GM21619 (cell line): ENCODE results near the gene OTUD4.

Experiments used
- ATAC-seq: cut with Tn5 transposase; IDR thresholded peaks from one replicate; pipeline ENCODE4 v1.9.1; 2021; ENCODE audit not compliant: unreplicated experiment

Gene OTUD4

DNA sequence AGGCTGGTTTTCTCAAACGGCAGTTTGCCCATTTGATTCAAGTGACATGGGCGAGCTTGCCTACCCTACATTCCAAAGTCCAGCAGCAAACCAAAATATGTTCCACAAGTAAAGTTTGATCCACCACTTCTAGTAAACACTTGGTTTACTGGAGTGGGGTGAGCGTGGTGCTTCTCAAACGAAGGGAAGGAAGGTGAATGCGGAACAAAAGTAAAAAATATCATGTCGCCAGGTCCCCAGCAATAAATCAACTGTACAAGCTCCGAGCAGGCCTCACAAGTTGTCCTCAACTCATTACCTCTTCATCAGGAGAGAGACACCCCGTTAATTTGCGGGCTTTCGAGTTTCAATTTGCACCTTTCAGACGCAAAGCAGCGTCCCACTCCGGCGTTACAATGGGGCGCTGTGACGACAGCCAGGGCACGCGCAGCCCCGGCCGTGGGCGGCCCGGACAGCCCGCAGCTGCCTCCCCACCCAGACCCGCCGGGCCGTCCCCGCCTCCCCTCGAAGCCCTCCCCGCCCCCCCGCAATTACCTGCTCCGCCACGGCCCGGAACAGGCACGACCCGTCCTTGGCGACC is 1.0 kb downstream of the OTUD4 start:
- ATAC-seq = peak; percentile 38

DNA sequence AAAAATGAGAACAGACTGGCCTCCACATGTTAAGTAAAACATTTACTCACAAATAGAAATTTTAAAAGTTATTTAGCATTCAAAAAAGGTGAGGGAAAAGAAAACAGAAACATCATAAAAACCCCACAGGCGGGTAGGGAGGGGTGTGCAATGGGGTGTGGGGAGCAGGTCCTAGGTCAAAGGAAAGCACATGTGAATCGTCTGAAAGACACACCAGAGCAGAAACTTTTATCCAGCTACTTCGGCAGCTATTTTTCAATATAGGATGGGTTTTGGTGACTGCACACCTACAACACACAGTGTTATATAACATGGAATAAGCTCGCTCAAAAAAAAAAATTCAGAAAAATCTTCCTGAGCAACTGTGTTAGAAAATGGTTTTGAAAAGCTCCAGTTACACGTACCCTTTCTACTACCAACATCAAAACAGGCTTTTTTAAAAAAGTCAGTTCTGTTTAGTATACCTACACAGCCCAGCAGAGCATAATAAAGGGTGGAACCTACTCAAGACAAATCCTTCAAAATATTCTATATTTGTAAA is 1.6 kb downstream of the OTUD4 start:
- ATAC-seq = no peak

DNA sequence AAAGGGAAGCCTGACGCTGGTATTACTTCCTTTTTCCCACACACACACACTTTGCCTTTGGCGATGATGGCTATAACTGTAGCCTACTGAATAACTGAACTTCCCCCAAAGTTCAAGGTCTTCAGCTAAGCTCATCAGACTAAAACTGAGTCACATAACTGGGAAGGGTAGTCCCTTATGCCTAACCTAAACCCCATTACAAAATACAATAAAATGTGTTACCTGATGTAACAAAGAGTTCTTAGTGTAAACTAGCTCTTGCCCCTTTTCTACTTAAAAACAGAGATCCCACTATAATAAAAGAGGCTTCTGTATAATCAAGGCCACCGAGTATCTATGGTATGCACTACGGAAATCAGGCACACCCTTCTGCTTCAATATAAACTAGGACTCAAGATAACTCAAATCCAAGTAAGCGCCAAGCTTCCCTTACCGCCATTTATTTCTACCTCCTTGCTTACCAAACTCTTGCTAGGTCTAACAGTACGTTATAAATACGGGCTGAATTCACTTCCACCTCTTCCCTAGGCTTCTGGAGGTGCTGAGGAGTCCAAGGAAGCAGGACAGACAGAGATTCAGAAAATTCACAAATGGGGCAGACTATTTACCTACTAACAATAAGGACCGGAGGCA is 2.4 kb downstream of the OTUD4 start:
- no peak for ATAC-seq

DNA sequence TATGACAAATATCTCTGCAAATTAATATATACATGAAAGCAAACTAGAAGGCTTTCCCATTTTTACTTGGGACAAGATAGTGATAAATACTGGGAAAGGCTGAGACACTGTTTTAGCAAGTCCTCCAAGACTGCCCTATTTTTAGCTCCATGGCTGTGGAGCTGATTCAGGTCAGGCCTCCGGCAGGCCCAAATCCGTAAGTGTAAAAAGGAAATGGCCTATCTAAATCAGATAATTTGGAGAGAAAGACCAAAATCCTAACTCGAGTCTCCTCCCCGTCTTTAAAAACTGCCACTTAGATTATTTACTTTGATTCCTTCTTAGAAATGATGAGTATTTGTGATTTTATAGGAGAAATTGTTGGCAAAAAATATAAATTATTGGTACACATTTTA is 2.9 kb downstream of the OTUD4 start:
- no peak for ATAC-seq

DNA sequence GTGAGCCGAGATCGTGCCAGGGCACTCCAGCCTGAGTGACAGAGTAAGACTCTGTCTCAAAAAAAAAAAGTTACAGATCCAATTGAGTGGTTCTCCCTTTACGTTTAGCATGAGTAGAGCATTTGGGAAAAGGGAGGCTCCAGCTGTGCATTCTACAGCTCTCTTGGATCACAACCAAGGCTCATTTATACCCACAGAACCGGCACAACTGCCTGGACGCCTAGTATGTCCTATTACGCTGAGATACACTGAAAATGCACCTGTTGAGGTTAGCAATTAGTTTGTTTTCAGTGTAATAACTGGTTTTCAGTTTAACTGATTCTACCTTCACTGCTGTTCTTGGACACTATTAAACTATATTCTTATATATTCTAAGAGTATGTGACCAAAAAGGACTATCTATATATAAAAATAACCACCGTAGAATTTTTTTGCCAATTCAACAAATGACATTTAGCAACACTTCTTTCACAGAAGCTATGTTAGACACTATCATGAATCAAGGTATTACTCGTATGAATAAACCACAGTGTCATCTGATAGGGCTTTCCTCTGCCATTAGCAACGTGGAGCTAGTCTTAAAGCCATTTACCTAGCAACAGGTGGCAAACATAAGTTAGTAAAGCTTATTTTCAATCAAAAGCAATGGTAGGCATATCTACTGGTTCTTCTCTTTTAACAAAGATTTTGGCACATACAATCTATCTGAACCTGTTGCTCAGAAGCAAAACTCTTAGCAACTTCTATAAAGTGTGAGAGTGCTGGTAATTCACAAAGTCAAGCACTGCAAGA is 3.6 kb downstream of the OTUD4 start:
- no peak for ATAC-seq

DNA sequence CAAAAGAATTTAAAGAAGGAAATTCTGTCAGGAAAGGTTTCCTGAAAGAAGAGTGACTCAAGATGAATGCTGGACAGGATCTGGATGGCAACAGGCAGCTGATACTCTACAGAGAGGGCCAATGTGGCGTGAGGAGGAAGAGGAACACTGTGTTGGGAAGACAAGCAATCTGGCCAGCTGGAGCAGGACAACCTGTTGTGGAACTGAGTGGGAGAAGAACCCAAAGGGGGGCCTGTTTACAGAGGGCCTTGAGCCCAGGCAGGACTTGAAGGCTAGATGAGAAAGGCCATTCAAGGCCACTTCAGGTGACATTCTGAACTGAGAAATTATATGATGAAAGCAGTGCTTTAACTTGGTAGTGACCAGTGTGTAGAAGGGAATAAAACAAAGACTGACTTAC is 8.5 kb downstream of the OTUD4 start:
- ATAC-seq = no peak

DNA sequence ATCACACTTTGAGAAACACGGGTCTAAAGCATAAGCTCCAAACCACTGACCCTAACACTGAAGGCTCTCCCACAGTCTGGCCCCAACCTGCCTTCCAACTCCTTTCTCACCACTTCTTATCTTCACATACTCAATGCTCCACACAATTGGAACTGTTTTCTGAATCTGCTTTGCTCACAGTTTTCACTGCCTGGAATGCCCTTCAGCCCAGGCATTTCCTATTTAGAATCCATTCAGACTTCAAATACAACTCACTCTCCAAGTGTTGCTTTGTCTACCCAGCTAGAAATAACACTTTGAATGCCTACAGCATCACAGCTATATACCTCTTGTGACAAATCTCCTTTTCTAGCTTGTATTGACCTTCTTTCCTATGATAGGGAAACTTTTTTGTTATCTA is 10.2 kb downstream of the OTUD4 start:
- ATAC-seq = no peak

DNA sequence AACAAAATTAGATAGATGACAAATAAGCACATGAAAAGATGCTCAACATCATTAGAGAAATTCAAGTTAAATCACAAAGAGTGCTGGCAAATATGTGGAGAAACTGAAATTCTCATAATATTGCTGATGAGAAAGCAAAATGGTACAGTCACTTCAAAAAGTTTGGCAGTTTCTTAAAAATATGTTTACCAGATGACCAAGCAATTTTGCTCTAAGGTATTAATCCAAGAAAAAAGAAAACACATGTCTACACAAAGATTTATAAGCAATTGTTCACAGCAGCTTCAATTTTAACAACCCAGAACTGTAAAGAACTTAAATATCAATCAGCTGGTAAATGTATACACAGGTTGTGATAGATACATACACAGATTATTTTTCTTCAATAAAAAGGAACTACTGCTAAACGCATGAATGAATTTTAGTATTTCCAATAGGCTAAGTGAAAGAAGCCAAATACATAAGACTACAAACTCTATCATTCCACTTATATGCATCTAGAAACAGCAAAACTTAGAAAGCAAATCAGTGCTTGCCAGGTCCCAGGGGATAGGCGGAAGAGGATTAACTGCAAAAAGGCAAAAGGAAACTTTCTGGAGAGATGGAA is 11.7 kb downstream of the OTUD4 start:
- ATAC-seq = no peak

DNA sequence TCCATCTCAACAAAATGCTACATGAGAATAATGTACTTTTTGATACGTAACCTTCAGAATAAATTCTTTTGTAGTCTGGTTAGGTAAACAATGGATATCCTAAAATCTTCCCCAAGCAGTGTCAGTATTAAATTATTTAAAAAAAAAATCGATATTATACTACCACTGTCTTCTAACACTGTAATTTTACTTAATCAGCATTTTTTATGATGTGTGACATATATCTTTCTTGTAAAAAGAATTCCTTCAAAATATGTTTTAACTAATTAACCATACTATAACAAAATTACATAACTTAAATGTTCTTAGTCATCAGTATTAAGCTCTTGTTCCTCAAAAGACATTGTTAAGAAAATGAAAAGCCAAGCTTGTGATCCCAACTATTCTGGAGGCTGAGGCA is 12.5 kb downstream of the OTUD4 start:
- ATAC-seq = no peak

DNA sequence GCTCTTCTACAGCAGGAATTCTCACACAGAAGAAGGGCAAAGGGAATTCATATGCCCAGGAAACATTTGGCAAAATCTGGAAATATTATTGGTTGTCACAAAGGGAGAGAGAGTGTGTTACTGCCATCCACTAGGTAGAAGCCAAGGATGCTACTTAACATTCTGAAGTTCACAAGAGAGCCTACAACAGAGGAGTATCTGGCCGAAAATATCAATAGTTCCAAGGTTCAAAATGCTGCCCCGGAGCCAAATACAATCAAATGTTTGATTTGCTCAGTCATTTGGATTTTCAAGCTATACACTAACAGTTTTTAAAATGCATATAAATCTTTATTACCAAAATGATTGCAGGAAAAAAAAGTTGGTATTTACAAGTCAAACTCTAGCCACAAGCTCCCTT is 18.8 kb downstream of the OTUD4 start:
- no peak for ATAC-seq

DNA sequence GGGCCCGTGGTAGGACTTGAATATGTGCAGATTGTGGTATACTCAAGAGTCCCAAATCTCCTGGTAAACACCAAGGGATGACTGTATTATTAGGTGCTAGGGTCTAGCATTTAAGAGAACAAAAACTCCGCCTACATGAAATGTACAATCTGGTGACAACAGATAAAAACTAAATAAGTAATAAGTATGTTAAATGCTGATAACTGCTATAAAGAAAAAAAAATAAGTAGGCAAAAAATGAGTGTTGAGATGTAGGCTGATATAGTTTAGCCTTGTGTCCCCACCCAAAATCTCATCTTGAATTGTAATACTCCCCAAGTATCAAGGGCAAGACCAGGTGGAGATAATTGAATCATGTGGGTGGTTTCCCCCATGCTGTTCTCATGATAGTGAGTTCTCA is 23.4 kb downstream of the OTUD4 start:
- no peak for ATAC-seq

DNA sequence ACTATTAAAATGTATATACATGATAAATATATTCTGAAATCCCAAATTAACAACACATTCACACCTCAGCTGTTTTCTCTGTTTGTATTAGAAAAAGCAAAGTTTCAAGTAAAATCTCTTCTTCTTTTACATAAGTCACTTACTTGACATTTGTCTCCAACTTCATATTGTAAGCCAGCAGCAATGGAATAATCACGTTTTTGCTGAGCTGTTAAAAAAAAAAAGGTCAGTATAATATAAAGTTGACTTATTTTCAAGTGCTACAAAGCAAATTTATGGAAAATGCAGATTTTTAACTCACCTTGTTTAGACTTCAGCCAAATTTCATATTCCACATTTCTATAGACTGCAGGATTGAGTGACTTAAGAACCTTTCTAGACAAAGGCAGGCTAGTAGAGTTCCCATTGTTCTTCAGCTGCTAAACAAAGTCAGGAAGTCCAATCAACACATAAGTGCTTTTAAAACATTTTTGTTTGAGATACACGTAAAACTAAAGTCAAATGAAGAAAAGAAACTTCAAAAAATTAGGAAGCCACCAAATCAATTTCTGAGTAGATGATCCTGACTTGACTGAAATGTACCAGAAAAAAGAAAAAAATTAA is 25.0 kb downstream of the OTUD4 start:
- ATAC-seq = no peak

DNA sequence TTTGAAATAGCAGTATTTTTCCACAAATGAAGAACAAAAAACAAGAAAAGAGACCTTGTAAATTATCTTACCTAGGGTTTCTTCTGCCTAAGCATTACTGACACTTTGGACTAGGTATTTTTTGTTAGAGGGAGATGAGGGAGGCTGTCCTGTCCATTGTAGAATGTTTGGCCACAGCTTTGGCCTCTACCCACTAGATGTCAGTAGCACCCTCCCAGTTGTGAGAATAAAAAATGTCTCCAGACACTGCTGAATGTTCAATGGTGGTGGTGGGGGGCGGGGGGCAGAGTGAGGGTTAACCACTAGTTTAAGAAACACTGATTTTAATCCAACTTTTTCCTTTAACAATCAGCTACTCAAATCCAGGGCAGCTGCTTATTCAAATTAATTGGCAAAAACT is 25.8 kb downstream of the OTUD4 start:
- peak; percentile 66 for ATAC-seq

DNA sequence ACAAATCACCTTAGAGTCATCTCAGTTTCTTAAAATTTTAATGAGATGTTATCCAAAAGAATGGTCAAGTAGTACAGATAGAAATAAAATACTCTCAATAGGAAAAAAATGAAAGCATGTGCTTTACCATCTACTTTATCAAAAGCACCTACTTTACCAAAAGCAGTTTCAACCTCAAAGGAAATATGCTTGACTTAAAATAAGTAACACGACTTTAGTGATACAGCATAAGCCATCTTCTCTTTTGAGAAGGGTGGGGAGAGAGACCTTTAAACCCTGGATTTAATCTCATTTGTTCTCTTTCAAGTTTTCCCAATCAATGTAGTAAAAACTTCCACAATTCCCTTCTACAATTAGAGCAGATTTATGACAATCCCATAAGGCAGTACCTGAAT is 26.5 kb downstream of the OTUD4 start:
- no peak for ATAC-seq

DNA sequence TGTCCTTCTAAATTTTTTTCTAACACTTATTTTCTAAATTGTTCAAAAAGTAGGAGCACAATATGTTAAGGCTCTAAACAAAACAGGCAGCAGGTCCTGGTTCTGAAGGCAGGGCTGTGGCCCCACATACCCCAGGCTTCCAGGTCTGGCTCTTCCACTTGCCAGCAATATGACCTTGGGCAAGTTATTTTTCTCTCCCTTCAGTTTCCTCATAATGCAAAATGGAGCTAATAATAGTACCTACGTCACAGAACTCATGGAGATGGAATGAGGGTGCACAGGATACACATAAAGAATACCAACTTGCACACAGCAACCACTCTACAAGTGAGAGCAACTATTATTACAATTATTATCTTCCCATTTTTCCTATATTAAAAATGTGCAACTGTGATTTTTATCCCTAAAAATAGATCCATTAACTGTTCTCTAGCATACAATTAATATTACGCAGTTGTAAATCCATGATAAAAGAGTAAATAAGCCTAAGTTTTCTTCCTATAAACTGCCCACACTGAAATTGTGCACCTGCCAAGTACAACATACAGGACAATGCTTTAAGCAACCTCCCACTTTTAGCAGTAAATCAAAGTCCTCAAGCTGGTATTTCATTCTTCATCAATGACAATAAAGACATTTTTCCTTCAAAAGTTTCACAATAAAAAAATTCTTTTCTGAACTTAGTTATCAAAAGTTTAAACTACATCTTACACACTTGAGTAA is 27.0 kb downstream of the OTUD4 start:
- no peak for ATAC-seq

DNA sequence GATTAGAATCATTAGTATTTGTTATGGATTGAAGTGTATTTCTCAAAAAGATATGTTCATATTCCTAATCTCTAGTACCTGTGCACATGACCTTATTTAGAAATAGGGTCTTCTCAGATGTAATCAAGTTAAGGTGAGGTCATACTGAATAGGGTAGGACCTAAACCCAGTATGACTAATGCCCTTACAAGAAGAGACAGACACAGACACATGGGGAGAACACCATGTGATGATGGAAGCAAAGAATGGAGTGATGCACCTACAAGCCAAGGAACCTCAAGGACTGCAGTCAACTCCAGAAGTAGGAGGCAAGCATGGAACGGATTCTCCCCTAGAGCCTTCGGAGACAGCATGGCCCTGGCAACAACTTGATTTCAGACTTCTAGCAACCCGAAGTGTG is 31.4 kb downstream of the OTUD4 start:
- no peak for ATAC-seq

DNA sequence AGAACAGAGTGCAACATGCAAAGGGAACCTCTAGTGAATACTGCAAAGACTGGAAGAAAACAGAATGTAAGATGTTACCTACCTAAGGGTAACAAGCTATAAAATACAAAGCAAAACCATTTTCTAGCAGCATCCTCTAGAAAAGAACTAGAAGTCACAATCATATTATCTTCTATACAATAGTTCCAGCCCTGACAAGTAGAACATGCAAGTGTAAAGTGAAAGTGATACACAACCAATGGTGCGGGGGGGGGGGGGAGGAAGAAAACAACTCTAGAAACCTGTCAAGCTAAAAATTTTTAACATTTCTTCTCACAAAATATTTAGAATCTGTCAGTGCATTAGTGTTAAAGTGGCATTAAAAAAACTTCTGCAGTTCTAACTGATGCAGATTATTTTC is 44.2 kb downstream of the OTUD4 start:
- peak; percentile 36 for ATAC-seq

DNA sequence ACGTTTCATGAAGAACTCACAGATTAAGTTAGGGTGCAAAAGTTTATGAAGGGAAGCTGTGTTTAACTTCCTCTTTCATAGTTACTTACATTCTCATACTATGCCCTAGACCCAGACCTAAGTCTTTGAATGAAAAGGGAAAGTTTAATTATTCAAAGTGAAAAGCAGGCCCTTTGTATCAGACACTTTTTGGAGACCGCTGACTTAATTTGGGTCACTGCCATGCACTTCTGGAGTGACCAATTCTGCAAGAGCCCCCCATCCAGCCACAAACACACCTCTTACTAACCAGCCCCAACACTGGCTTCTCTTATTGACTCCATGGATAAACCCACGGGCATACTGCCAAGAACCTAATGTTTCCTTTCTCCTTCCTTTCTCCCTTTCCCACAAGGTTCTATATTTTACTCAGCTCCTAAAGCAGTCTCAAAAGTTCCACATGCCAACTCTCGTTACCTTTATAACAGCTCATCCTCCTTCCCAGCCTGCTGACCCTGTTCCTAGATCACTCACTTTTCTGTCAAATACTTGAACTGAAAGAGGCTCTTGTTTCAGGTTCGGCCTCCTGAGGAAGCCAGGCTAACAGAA is 47.8 kb downstream of the OTUD4 start:
- peak; percentile 71 for ATAC-seq

DNA sequence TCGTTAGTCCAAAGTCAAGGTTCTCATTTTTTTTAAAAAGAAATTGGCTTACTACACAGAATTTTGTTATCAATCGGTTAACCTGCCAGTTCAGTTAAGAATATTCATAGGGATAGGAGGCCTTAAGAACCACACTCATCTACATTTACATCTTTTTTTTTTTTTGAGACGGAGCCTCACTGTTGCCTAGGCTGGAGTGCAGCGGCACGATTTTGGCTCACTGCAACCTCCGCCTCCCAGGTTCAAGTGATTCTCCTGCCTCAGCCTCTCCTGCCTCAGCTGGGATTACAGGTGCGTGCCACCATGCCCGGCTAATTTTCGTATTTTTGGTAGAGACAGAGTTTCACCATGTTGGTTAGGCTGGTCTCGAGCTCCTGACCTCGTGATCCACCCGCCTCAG is 48.5 kb downstream of the OTUD4 start:
- ATAC-seq = no peak

DNA sequence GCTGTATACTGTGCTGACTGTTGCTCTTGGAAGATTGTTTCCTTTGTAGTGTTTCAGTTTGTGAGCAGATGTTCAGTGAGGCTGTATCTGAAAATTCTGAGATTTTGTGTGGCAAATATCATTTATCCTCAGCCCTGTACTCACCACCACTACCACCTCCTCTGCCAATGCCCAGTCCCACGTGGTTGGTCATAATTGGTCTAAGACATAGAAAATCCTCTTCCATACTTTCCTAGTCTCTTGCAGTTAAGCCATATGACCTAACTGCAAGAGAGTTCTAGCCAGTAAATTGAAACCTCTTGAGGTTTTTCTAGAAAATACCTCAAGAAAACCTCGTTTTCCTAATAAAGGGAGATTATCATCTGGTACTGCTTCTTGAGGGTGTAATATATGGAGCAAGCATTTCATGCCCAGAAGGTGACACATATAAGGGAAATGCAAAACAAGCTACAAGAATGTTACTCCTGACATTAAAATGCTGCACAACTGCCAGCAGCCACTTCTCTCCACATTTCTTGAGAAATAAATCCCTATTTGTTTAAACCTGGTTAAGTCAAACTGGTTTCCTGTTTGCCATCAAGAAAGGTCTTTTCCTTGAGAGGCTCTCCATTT is 49.5 kb downstream of the OTUD4 start:
- no peak for ATAC-seq
